Measurements from ENCODE around the gene PTDSS2.
"Not testable (repeated sequence)": the region's sequence is repeated elsewhere in the genome, so short reads cannot be mapped to it uniquely, and the experiment has no call there.

Gene PTDSS2

DNA sequence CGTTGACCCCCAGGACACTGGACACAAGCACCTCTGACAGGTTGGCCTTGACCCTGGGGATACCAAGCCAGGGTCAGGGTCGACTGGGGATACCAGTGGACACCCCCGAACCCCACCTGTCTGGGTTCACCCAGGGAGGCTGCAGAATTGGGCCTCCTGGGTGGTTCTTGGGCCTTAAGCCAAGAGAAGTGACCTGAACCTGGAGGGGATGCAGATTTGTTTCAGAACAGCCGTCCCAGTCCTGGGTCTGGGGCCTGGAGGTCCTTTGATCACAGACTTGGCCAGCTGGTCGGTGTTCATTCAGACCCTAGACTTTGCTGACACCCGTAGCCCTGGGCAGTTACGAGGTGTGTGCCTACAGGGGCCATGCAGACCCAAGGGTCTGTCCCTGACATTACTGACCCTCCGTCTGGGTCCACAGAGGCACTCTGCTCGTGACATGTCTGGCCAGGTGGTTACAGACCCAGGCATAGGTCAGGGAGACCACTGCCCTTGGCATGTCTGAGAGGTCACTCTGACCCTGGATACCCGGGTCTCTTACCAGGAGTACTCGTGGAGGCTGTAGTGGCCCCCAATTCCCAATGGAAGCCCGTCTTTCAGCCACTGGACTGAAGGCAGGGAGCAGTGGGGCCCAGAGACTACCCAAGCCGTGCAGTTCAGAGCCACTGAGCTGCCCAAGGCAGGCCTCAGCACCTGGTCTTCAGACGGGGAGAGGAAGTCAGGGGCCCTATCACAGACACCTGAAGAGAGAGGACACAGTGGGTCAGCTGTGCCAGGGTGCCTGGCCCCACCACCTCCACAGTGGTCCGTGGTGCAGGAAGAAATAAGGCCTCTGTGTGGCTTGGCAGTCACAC, 41.7 kb upstream of the PTDSS2 start:
- Histone ChIP-seq H3K4me2 (ENCODE audit: low read depth, low read length, poor library complexity, severe bottlenecking) (no peak overlapping the region), H3F3A (ENCODE audit: low read depth) (no peaks in the 10 kb centered on the region; the same call in 1 of the 2 replicates), H3K27me3 (ENCODE audit: insufficient read depth, low read length, poor library complexity, severe bottlenecking) (no peaks in the 10 kb centered on the region), H2AFZ (ENCODE audit: low read length) (no peak overlapping the region), H3K9me3 (ENCODE audit: insufficient read depth, low read depth, low read length) (no peaks in the 10 kb centered on the region), H3K79me2 (ENCODE audit: insufficient read depth, low read length) (peaks cover 9% of the 10 kb centered on the region), H3K4me3 (ENCODE audit: low read length, poor library complexity, severe bottlenecking) (no peak overlapping the region), H4K20me1 (ENCODE audit: insufficient read depth, low read length, poor library complexity, severe bottlenecking) (peaks cover 10% of the 10 kb centered on the region), H3K9me2 (replicated peaks; ENCODE audit: low read depth, low read length) (no peaks in the 10 kb centered on the region), H3K9ac (ENCODE audit: low read depth, low read length, poor library complexity, severe bottlenecking) (no peak overlapping the region), H3K36me3 (ENCODE audit: insufficient read depth, low read length) (no peaks in the 10 kb centered on the region), H3K4me1 (ENCODE audit: insufficient read depth, low read length, poor library complexity, severe bottlenecking) (peaks cover 48% of the 10 kb centered on the region)
- TF ChIP-seq, protein P1, sequence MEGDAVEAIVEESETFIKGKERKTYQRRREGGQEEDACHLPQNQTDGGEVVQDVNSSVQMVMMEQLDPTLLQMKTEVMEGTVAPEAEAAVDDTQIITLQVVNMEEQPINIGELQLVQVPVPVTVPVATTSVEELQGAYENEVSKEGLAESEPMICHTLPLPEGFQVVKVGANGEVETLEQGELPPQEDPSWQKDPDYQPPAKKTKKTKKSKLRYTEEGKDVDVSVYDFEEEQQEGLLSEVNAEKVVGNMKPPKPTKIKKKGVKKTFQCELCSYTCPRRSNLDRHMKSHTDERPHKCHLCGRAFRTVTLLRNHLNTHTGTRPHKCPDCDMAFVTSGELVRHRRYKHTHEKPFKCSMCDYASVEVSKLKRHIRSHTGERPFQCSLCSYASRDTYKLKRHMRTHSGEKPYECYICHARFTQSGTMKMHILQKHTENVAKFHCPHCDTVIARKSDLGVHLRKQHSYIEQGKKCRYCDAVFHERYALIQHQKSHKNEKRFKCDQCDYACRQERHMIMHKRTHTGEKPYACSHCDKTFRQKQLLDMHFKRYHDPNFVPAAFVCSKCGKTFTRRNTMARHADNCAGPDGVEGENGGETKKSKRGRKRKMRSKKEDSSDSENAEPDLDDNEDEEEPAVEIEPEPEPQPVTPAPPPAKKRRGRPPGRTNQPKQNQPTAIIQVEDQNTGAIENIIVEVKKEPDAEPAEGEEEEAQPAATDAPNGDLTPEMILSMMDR (conservative IDR thresholded peaks at IDR 0.05; ENCODE audit: low read length), result no peak
- no peak for TF ChIP-seq EZH2phosphoT487 (IDR thresholded peaks at IDR 0.05; ENCODE audit: borderline replicate concordance)

DNA sequence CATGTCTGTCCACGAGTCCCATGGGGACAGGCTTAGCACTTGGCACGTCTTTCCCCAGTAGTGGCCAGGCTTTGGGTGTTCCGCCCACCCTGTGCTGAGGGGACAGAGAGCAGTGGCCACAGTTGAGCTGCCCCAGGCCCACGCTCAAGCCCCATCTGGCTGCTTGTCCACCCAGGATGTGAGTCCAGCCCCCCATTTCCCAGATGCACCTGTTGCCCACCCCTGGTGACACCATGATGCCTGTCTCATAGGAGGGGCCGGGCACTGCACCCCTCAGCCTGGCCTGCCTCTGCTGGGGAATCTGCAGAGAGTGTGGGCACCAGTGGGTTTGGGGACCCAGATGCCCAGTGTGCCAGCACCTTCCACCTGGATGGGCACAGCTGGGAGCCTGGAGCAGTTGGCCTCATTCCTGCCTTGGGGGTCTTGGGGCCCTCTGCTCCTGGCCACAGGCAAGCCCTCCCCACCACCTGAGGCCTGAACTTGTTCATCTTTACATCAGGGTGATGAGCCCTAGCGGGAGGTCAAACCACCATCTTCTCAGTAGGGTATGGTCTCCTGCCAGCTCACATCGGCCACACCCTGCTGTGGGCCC, 41.0 kb upstream of the PTDSS2 start:
- H4K20me1 ChIP-seq (ENCODE audit: insufficient read depth, low read length, poor library complexity, severe bottlenecking), result peaks cover 10% of the 10 kb centered on the region
- peaks cover 49% of the 10 kb centered on the region for H3K4me1 ChIP-seq (ENCODE audit: insufficient read depth, low read length, poor library complexity, severe bottlenecking)
- no peak overlapping the region for H3K9ac ChIP-seq (ENCODE audit: low read depth, low read length, poor library complexity, severe bottlenecking)
- H3K27me3 ChIP-seq (ENCODE audit: insufficient read depth, low read length, poor library complexity, severe bottlenecking), result no peaks in the 10 kb centered on the region
- H3F3A ChIP-seq (ENCODE audit: low read depth), result no peaks in the 10 kb centered on the region; the same call in 1 of the 2 replicates
- H3K36me3 ChIP-seq (ENCODE audit: insufficient read depth, low read length), result no peaks in the 10 kb centered on the region
- H3K9me2 ChIP-seq (replicated peaks; ENCODE audit: low read depth, low read length), result no peaks in the 10 kb centered on the region
- no peak overlapping the region for H3K4me3 ChIP-seq (ENCODE audit: low read length, poor library complexity, severe bottlenecking)
- peaks cover 16% of the 10 kb centered on the region for H3K79me2 ChIP-seq (ENCODE audit: insufficient read depth, low read length)
- no peak for TF ChIP-seq EZH2phosphoT487 (IDR thresholded peaks at IDR 0.05; ENCODE audit: borderline replicate concordance)
- TF ChIP-seq, protein P1 (conservative IDR thresholded peaks at IDR 0.05; ENCODE audit: low read length), result no peak
- no peaks in the 10 kb centered on the region for H3K9me3 ChIP-seq (ENCODE audit: insufficient read depth, low read depth, low read length)
- no peak overlapping the region for H3K4me2 ChIP-seq (ENCODE audit: low read depth, low read length, poor library complexity, severe bottlenecking)
- no peak overlapping the region for H2AFZ ChIP-seq (ENCODE audit: low read length)

DNA sequence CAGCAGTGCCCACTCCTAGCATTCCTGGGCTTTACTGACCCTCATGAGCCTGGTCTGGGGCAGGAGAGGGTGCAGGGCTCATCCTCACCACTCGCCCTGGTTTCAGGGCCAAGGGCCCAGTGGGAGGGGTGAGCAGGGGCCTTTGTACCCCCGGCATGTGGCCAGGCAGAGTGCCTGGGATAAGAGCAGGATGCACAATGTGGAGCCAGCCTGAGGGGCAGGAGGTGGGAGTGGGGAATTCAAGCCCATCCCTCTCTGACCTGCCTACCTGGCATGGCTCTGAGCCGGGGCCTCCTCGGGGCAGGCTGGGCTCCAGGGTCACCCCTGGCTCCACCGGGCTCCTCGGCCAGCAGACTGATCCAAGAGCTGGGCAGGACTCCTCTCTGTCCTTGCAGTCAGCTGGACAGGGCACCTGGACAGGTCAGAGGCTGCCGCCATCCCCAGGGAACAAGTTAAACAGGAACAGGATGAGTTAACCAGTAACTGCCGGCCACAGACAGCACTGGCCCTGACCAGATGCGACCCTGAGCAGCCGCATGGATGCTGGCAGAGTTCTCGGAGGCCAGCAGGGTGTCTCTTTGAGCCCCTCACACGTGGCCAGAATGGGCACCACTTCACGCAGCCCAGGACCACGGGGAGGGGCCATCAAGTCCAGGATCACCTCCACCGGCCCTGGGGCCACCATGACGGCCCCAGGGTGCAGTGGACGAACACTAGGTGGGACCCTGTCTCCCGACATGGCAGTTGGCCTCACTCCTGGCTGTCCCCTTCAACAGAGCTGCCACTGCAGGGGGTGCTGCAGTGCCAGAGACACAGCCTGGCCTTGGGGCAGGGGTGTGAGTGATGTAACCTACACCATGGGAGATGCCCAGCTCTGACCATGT, 40.2 kb upstream of the PTDSS2 start:
- Histone ChIP-seq H3K36me3 (ENCODE audit: insufficient read depth, low read length) (no peaks in the 10 kb centered on the region), H3K9me3 (ENCODE audit: insufficient read depth, low read depth, low read length) (no peaks in the 10 kb centered on the region), H3K4me1 (ENCODE audit: insufficient read depth, low read length, poor library complexity, severe bottlenecking) (peaks cover 54% of the 10 kb centered on the region), H3K4me3 (ENCODE audit: low read length, poor library complexity, severe bottlenecking) (no peak overlapping the region), H2AFZ (ENCODE audit: low read length) (no peak overlapping the region), H3F3A (ENCODE audit: low read depth) (no peaks in the 10 kb centered on the region; the same call in 1 of the 2 replicates), H4K20me1 (ENCODE audit: insufficient read depth, low read length, poor library complexity, severe bottlenecking) (peaks cover 12% of the 10 kb centered on the region), H3K9me2 (replicated peaks; ENCODE audit: low read depth, low read length) (no peaks in the 10 kb centered on the region), H3K27me3 (ENCODE audit: insufficient read depth, low read length, poor library complexity, severe bottlenecking) (no peaks in the 10 kb centered on the region), H3K79me2 (ENCODE audit: insufficient read depth, low read length) (peaks cover 22% of the 10 kb centered on the region), H3K4me2 (ENCODE audit: low read depth, low read length, poor library complexity, severe bottlenecking) (no peak overlapping the region), H3K9ac (ENCODE audit: low read depth, low read length, poor library complexity, severe bottlenecking) (no peak overlapping the region)
- TF ChIP-seq EZH2phosphoT487 (IDR thresholded peaks at IDR 0.05; ENCODE audit: borderline replicate concordance), result no peak
- TF ChIP-seq, protein P1 (conservative IDR thresholded peaks at IDR 0.05; ENCODE audit: low read length), result peak; percentile 25

DNA sequence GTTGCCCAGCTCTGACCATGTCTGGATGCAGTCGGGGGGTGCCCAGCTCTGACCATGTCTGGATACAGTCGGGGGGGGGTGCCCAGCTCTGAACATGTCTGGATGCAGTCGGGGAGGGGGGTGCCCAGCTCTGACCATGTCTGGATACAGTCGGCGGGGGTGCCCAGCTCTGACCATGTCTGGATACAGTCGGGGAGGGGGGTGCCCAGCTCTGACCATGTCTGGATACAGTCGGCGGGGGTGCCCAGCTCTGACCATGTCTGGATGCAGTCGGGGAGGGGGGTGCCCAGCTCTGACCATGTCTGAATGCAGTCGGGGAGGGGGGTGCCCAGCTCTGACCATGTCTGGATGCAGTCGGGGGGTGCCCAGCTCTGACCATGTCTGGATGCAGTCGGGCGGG, 39.4 kb upstream of the PTDSS2 start:
- not testable (repeated sequence) for H3K9me2 ChIP-seq (replicated peaks; ENCODE audit: low read depth, low read length); H3K36me3 ChIP-seq (ENCODE audit: insufficient read depth, low read length); H3K9me3 ChIP-seq (ENCODE audit: insufficient read depth, low read depth, low read length); H3F3A ChIP-seq (ENCODE audit: low read depth); H2AFZ ChIP-seq (ENCODE audit: low read length); H3K4me2 ChIP-seq (ENCODE audit: low read depth, low read length, poor library complexity, severe bottlenecking); H3K9ac ChIP-seq (ENCODE audit: low read depth, low read length, poor library complexity, severe bottlenecking); H3K4me3 ChIP-seq (ENCODE audit: low read length, poor library complexity, severe bottlenecking); H3K27me3 ChIP-seq (ENCODE audit: insufficient read depth, low read length, poor library complexity, severe bottlenecking)
- peaks cover 60% of the 10 kb centered on the region for H3K4me1 ChIP-seq (ENCODE audit: insufficient read depth, low read length, poor library complexity, severe bottlenecking)
- H3K79me2 ChIP-seq (ENCODE audit: insufficient read depth, low read length), result peaks cover 22% of the 10 kb centered on the region
- H4K20me1 ChIP-seq (ENCODE audit: insufficient read depth, low read length, poor library complexity, severe bottlenecking), result peaks cover 12% of the 10 kb centered on the region
